Medulla oblongata (tissue), 1 donor: ENCODE data around the gene ACTL7B.
A peak's percentile ranks its signal among the peaks of the same experiment; 100 is the strongest.
"Not testable (repeated sequence)": the region's sequence is repeated elsewhere in the genome, so short reads cannot be mapped to it uniquely, and the experiment has no call there.

ENCODE experiments used
- DNase-seq: peaks from one replicate; pipeline ENCODE4 v3.0.0-alpha.2; 2015; ENCODE audit errors: extremely low spot score

ACTL7B gene, protein sequence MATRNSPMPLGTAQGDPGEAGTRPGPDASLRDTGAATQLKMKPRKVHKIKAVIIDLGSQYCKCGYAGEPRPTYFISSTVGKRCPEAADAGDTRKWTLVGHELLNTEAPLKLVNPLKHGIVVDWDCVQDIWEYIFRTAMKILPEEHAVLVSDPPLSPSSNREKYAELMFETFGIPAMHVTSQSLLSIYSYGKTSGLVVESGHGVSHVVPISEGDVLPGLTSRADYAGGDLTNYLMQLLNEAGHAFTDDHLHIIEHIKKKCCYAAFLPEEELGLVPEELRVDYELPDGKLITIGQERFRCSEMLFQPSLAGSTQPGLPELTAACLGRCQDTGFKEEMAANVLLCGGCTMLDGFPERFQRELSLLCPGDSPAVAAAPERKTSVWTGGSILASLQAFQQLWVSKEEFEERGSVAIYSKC

DNA sequence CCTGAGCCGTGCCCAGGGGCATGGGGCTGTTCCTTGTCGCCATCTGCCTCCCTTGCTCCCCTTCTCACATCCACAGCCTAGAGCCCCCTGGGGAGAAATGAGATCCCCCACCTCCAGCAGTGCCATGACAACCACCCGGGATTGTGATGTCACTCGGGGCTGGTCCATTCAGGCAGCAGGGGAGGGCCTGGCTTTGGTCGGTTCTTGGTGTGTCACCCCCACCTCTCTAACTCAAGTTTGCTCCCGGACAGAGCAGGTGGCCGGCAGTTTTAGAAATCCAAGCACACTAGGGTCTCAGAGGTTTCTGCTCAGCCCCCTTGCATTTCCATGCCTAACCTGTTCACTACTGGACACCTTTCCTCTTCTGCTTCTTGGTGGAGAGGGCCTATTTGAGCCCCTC is at the start of gene ACTL7B:
TSS of gene ACTL7B (minus strand) at position 99 of the 400 bp plus-strand sequence. CDS start at position 43, 56 bp downstream.
- no peak for DNase-seq

DNA sequence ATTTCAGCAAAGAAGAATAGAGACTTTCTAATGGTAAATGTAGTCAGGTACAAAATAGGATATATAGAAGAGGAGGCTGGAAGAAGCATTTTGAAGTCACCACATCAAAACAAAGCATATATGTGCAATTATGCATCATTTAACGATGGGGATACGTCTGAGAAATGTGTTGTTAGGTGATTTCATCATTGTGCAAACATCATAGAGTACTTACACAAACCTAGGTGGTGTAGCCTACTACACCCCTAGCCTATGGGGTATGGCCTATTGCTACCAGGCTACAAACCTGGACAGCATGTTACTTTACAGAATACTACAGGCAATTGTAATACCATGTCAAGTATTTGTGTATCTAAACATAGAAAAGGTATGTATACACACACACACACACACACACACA is 49.7 kb upstream of the ACTL7B start:
- DNase-seq: no peak

- no peak for DNase-seq
Measured at GRCh38 chr9:108904161-108904560, 48.4 kb upstream of the ACTL7B start.

GRCh38 chr9:108903420-108904103 is 47.8 kb upstream of the ACTL7B start:
- DNase-seq: no peak

GRCh38 chr9:108900176-108900575 is 44.4 kb upstream of the ACTL7B start:
- DNase-seq: no peak

GRCh38 chr9:108899023-108899695 is 43.4 kb upstream of the ACTL7B start:
- DNase-seq: not testable (repeated sequence)

GRCh38 chr9:108897324-108898096 is 41.7 kb upstream of the ACTL7B start:
- DNase-seq: no peak

DNA sequence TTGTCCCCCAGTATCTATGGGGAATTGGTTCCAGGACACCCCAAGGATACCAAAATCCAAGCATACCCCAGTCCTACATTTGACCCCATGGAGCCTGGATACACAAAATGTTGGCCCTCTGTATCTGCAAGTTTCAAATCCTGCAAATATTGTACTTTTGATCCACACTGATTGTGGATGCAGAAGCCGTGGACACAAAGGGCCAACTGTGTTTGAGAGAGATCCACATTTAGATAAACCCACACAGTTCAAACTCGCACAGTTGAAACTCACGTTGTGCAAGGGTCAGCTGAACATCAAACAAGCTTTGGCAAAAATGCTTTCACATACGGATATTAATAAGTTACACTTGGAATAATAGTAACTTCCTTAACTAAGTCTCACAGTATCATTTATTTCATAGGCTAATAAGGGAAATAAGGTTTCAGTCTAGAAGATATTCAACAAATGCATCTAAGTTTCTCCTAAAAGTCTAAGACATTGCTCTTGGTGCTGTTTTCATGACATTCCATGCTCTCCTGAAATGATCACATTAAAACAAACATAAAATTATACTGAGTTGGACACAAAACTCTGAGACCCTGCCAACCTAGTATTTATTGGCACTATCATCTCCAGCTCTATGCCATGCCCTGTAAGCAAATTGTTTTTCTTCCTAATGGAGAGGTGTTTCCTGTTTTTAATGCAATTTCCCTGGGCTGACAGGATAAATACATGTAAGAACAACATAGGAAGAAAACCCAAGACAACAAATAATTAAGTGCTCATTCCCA is 38.6 kb upstream of the ACTL7B start:
- peak; percentile 5 for DNase-seq

- no peak for DNase-seq
Measured at GRCh38 chr9:108889649-108890067, 33.9 kb upstream of the ACTL7B start.

DNA sequence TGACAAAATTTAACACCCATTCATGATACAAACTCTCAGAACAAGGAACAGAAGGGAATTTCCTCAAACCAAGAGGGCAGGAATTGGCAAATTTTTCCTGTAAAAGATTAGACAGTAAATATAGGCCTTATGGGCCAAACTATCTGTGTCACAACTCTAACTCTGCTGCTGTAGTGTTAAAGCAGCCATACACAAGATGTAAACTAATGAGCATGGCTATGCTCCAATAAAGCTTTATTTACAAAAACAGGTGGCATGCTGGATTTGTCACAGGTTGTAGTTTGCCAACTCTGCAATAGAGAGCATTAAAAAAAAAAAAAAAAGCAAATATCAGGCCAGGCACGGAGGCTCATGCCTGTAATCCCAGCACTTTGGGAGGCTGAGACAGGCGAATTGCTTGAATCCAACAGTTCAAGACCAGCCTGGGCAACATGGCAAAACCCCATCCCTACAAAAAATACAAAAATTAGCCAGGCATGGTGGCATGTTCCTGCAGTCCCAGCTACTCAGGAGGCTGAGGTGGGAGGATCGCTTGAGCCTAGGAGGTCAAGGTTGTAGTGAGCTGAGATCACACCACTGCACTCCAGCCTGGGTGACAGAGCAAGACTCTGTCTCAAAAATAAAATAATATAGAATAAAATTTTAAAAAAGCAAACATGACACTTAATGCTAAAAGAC is 30.9 kb upstream of the ACTL7B start:
- not testable (repeated sequence) for DNase-seq

GRCh38 chr9:108885643-108886348 is 30.0 kb upstream of the ACTL7B start:
- DNase-seq: no peak

- DNase-seq: no peak
Measured at GRCh38 chr9:108884701-108885100, 28.9 kb upstream of the ACTL7B start.

- DNase-seq: no peak
Measured at GRCh38 chr9:108883085-108883484, 27.3 kb upstream of the ACTL7B start.

- DNase-seq: no peak
Measured at GRCh38 chr9:108882052-108882888, 26.5 kb upstream of the ACTL7B start.

- DNase-seq: no peak
Measured at GRCh38 chr9:108880738-108881316, 25.0 kb upstream of the ACTL7B start.

GRCh38 chr9:108877524-108877923 is 21.7 kb upstream of the ACTL7B start:
- DNase-seq: no peak

DNA sequence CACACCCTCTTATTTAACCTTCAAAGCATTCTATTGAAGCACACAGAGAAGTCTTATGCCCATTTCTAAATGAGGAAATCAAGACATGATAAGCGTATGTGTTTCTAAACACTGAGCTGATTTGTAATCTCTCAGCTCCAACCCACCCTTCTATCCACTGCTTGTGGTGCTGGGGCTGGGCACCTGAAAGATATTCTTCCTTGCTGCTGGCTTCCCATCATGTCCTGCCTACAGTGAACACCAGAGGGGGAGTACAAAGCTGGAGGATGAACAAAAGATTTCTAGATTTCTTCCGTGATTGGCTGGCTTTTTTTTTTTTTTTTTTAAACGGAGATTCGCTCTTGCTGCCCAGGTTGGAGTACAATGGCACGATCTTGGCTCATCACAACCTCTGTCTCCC is 20.6 kb upstream of the ACTL7B start:
- no peak for DNase-seq

- no peak for DNase-seq
Measured at GRCh38 chr9:108874058-108874788, 18.4 kb upstream of the ACTL7B start.
